ENCODE results near the gene MEF2B.
A peak's percentile ranks its signal among the peaks of the same experiment; 100 is the strongest.

MEF2B gene

DNA sequence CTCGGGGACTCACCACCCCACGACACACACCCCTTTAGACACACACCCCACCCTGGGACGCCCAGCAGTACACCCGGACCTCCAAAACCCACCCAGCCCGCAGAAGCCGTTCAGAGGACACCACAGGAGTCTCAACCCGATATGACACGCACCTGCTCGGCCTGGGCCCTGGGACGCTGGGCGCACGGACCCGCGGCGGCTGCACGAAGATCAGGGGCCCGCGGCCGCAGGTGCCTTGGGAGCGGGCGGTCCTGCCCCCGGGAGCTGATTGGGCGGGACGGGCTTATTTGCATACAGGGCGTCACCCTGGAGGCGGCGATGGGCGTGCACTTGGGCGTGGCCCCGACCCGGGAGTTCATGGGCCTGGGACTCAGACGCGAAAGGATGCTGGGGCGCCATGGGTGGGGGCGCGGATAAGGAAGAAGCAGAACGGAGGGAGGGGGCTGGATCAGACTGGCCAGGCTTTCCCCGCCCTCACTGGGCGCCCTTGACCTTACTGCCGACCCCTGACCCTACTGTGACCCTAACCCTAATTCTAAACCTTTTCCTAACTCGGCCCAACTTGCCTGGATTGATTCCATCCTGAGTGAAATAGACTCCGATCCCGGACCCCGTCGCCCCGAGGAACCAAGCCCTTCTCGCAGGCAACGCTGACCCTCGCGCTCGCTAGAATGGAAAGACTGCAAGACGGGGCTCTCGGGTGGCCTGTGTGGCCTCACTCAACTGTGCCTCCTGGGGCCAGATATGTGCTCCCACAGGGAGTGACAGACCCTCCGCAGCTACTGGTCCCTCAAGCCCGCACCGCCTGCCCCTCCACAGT, at the start of gene MEF2B:
MEF2B (minus strand) TSS at position 211 of the 820 bp plus-strand sequence. CDS start 19,528 bp downstream, outside the sequence.
- peak; percentile 75 to 79 for DNase-seq

DNA sequence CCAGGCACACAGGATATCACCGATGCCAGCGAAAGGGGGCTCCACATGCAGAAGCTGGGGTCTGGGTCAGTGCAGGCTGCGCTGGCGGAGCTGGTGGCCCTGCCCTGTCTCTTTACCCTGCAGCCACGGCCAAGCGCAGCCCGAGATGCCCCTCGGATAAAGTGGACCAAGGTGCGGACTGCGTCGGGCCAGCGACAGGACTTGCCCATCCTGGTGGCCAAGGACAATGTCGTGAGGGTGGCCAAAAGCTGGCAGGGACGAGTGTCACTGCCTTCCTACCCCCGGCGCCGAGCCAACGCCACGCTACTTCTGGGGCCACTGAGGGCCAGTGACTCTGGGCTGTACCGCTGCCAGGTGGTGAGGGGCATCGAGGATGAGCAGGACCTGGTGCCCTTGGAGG, 48.8 kb upstream of the MEF2B start:
- no peak for DNase-seq

DNA sequence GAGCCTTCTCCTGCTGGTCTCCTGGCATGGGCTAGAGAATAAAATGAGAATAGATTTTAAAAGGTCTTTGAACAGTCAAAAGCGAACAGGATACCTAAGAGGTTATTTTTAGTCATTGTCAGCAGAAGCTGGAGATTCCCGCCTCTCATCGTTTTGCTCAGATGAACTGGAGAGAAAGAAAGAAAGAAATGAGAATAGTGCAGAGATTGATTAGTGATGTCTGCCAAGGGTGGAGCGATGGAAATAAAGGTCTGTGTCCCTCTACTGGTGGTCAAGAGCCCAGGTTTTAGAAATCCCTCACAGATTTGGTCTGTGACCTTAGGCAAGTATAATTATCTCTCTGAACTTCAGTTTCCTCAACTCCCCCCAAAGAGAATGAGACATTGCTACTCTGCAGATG, 47.0 kb upstream of the MEF2B start:
- no peak for DNase-seq

DNA sequence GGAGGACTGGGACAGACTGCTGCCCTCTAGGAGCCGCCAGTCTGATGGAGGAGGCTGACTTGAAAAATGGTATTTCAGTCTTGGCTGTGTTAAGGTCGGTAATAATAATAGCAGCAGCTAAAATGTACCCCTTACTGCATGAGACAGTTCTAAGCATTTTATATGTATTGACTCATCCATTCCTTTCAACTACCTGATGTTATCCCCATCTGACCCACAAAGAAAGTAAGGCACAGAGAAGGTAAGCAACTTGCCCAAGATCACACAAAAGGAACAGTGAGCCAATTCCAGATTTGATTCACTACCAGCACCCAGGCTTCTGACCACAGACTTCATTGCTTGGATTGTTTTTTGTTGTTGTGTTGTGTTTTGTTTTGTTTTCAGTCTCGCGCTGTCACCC, 45.7 kb upstream of the MEF2B start:
- no peak for DNase-seq

DNA sequence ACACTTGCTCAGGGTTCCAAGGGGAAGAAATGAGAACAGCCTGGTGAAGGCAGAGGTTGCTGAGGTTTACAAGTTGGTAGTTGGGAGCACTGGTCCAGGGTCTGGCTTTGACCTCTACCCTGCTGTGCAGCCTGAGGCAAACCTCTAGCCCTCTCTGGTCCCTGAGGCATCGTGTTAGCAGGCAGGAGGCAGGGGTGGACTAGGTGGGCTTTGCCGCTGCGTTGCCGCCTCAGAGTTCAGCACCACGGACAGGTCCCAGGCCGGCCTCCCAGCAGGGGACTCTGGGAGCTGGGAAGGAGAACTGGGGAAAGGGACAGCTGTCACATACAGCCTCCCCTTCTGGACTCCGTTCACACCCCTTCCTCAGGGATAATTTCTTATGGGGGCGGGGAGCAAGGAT, 44.8 kb upstream of the MEF2B start:
- DNase-seq, result peak in 1 of 2 donors; percentile 9

DNA sequence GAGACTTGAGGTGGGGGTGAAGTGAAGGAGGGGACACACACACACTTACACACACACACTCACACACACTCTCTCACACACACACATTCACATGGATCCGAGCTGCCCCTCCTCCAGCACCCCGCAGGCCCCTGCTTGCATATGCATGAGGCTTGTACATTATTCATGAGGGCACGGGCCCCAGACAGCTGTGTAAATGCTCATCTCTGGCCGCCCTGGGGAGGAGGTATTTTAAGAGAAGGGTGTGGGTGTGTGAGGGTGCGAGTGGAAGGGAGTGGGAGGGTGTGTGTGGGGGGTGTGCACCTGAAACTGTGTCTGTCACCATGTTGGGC, 44.1 kb upstream of the MEF2B start:
- no peak for DNase-seq

DNA sequence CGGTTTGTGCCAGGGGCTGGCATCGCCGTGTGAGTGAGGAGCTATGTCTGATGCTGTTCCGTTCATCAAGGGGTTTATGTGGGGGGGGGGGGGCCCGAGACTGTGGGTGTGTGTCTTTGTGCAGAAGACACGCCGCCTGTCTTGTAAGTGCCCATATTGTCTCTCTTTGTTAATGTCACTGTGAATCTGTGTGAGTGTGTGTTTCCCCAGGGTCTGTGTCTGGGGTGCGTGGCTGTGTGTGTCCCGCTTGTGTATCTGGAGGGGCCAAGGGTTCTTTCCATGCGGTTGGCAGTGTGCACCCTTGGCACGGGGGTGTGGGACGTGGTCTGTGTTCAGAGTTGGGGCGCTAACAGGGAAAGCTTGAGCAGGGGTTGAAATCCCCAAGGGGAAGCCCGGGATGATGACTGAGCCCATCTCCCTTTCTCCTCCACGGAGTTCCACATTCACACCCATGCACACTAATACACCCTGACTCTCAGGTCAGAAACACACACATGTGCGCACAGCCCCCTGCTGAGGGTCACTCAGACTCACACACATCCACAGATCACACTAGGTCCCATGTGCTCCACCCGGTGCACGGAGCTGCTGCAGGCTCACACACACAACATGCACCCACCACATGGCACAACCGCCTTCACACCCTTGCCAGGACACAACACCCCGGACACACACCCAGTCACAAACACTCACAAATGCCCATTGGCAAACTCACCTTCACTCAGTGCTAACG, 43.5 kb upstream of the MEF2B start:
- DNase-seq, result no peak

DNA sequence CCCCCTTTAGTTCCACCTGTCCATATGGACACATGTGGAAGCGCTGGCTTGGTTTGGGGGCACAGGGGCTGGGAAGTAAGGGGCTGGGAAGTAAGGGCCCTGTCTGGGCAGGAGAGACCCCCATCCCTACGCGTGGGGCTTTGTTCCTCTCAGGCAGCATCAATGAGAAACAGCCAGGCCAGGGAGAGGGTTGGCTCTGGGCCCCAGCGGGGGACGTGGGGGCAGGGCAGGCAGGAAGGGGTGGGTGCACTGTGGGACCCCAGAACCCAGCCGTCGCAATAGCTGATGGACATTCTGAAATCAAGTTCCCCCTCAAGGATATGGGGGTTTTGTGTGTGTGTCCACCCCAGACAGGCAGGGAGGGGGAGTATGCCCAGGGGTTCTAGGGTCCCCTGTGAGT, 42.9 kb upstream of the MEF2B start:
- no peak for DNase-seq

DNA sequence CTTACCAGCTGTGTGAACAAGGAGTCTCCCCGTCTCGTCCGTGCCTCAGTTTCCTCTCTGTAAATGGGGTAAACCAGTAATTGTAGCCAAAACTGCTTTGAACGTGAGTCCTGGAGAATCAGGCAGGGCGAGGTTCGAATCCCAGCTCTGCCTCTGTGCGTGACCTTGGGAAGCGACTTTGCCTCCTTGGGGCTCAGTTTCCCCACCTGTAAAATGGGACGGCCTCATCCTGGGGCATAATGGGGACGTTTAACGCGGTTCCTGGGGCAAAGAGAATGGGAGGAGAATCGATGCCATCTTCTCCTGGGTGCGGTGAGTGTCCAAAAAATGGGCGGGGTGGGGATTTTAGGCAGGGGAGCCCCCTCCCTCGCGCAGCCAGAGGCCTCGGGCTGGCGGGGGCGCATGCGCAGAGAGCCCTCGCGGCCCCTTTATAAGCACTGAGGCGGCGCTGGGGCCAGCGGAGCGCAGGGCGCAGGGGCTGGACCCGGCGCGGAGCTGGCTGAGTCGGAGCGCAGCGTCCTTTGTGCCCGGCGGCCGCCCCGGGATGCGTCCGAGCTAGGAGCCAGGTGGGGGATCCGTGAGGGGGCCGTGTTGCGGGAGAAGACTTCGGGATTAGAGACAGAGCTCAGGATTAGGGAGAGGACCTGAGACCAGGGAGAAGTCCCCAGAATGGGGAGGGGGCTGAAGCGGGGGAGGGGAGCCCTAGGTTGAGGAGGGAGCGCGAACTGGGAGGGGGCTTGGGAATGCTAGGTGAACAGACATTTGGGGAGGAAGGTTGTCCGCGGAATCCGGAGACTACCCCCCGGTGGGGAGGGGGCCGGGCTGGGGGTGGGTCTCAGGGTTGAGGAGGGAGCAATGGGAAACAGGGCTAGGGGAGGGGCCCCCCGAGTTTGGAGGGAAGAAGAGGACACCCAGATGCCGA, 41.7 kb upstream of the MEF2B start, which contains the start of gene NCAN:
NCAN (plus strand) TSS at position 460 of the 922 bp plus-strand sequence. CDS start 4,996 bp downstream, outside the sequence.
- no peak for DNase-seq

DNA sequence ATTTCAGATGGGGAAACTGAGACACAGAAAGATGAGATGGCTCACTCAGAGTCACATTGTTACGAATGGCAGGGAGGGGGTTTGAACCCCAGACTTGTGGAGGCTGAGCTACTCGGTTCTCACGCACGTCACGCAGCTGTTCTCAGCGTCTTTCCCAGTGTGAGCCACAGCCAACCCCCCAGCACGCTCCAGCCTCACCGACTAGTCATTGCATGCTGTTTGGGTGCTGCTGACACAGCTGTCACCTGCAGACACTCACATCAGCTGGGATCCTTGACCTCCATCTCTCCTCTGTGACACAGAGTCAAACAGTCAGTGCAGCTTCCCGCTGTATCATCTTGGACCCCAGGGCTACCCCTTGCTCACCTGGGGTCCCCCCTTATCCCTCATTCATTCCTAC, 39.3 kb upstream of the MEF2B start:
- no peak for DNase-seq

DNA sequence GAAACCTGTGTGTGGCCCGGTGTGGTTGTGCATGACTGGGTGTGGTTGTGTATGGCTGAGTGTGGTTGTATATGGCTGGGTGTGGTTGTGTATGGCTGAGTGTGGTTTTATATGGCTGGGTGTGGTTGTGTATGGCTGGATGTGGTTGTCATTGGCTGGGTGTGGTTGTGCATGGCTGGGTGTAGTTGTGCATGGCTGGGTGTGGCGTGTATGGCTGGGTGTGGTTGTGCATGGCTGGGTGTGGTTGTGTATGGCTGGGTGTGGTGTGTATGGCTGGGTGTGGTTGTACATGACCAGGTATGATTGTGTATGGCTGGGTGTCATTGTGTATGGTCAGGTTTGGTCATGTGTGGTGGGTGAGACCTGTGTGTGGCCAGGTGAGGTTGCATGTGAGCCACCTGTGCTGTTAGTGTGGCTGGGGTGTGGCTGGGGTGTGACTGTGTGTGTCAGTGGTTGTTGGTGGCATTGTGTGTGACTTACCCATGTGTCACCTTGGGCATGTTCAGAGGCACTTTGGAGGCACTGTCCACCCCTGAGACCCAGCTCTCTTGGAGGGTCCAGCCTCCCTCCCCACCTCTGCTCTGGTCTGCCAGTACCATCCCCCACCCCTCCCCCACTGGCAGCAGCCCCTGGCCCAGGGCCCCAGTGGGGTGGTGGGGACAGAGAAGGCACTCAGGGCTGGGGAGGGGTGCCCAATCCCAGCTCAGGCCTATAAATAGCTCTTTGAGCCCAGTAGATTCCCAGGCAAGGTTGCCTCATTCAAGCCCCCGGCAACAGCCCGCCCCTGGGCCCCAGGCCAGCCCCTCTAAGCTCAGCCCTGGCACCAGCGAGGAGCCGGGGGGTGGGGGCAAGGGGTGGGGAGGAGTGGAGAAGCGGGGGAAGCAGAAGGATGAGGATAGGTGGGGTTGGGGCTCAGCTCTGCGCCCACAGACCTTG, 37.8 kb upstream of the MEF2B start:
- no peak for DNase-seq

DNA sequence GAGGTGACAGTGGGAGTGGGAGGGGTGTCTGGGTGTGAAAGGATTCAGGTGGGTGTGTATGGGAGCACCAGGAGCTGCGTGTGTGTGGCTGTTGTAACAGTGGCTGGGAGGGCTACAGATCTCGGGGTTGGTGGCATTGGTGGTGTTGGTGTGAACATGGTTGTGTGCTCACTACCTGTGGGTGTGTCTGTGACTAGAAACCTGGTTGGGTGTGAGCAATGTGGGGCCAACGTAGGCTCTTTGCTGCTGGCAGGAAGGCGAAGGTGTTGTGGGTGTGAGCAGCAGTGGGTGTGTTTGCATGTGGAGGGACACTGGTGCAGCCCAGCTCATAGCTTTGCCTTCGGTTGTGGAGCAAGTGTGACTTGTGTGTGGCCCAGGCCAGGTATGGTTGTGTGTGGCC, 36.9 kb upstream of the MEF2B start:
- no peak for DNase-seq

DNA sequence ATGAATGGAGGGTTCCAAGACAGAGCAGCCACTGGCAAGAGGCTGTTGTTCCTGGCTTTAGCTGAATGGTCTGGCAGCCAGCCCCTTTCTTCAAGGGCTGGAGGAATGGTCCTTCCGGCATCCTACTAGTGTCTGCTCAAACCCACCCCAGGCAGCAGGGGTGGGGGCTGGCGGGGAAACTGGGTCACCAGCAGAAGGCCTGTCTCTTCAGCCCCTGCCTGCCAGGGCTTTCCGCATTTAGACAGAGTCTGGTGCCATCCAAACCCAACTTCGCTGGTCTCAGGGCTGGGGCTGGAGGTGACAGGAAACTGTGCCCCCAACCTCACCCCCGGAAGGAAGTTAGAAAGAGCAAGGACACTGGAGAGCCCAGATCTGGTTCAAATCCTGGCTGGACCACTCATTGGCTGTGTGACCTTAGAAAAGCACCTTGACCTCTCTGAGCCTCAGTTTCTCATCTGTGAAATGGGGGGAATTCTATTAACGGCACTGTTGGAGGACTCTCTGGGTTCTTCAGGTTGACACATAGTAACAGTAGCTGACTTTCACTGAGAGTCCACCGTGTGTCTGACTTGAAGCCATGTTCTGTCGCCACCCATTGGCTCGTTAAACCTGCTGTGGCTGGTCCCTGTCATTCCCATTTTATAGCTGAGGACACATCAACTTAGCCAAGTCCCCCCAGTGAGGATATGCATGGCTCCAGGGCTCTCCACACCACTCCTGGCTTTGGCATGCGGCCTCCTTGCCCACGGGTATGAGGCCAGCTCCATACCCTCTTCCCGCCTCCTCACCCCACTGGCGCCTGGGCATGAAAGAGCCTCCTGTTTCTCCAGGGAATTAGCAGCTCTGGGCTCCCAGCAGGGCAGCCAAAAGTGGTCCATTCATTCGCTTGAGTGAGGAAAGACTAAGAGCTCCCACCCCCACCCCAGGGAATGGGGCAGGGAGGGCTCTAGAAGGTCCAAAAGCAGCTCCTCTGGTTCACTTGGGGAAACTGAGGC, 35.6 kb upstream of the MEF2B start:
- no peak for DNase-seq

DNA sequence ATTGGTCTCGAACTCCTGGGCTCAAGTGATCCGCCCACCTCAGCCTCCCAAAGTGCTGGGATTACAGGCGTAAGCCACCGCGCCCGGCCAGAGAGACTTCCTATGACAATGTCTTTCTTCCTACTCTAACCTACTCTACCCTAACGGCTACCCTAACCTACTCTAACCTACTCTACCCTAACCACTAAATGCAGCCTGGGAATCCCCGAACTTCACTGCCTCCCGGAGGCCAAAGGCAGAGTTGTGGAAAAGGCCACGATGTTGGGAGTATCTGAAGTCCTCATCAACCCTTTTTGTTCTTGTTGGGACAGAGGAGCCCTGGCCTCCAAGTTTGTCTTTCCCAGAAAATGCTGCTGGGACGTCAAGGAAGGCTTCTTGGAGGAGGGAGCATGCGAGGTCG, 34.1 kb upstream of the MEF2B start:
- DNase-seq, result no peak

DNA sequence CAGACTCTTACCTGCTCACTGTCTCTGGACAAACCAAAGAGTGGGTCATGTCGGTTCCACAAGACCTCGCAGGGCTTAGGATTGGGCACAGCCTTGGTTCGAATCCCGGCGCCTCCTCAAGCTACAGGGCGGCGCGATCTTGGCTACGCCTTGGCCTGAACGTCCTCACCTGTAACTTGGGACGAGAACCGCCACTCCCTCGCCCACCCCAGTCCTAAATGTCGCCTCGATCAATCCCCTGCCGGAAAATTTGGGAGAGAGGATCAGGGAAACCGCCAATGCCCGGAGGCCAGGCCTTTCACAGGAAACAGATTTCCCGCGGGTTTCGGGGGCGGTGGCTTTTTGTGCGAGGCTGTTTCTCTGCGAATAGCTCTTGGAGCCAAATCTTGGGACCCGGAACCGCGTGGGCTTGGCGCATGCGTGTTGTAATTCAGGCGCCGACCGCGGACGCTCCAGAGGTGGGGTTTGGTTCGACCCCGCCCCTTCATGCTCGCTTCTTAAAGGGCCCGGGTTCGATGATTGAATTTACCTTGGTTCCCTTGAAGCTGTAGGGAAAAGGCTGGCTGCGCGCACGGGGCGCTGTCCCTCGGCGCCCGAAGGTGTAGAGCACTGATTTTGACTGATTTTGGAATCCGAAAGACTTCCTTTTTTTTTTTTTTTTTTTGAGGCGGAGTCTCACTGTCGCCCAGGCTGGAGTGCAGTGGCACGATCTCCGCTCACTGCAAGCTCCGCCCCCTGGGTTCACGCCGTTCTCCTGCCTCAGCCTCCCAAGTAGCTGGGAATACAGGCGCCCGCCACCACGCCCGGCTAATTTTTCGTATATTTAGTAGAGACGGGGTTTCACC, 33.2 kb upstream of the MEF2B start, which contains the start of gene NR2C2AP:
NR2C2AP (minus strand) TSS at position 403 of the 845 bp plus-strand sequence; CDS start at position 49, 354 bp downstream.
- DNase-seq, result peak; percentile 92

DNA sequence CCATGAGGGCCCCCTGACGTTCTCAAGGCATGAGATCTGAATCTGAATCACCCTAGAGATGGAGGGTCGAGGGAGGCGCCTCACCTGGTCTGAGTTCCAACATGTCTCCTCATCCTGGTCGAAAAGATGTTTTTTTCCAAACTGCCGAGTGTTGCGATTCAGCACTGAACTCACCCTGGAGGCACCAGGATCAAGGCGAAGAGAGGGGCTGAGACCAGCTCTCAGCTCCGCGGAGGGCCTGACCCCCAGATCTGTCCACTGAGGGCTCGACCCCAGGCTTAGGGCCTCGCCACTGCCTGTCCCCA, 32.6 kb upstream of the MEF2B start:
- DNase-seq, result no peak

DNA sequence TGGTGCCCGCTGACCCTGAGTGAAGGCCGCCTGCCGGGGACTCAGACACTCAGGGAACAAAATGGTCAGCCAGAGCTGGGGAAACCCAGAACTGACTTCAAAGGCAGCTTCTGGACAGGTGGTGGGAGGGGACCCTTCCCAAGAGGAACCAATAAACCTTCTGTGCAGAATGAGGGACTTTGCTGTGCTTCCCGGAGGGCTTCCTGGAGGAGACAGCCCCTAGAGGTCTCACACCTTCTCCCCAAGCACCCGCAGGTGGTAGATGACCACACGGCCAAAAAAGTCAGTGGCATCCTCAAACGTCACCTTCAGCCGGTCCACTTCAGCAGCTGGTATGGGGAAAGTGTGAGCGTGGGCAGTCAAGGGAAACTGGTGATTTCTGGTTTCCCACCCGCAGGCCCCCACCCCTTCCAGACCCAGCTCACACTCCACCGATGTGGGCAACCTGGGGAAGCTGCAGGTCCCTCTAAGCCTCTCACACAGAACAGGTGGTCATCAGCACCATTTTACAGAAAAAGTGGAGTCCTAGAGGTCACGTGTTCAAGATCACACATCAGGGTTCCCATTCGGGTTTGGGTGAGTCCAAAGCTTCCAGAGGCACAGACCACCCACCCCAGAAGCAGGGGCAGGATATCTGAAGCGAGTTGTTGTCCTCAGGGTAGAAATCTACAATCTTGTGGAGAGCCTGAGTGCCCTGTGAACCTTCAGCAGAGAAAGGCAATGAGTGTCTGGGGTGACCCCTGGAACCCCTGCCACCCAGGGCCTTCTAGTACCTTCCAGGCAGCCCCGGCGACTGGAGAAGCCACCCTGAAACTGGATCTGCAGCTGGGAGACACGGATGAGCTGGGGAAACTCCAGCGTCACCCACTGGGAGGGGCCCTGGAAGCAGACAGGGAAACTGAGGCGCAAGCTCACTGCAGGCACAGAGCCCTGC, 31.9 kb upstream of the MEF2B start:
- no peak for DNase-seq

DNA sequence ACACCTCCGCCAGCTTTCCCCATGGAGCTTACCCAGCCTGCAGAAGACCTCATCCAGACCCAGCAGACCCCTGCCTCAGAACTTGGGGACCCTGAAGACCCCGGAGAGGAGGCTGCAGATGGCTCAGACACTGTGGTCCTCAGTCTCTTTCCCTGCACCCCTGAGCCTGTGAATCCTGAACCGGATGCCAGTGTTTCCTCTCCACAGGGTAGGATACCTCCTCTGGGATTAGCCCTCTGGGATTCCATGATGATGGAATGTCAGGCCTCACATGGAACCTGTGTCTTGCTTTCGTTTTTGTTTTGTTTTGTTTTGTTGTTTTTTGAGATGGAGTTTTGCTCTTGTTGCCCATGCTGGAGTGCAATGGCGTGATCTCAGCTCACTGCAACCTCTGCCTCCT, 23.9 kb upstream of the MEF2B start:
- no peak for DNase-seq
